NCI-H2227 (cell line): ENCODE data around the gene NEK2.

Experiments
- DNase-seq: peaks from one replicate; lab custom pipeline; 2025; ENCODE audit not compliant: unreplicated experiment; lab: John Stamatoyannopoulos, UW

Gene NEK2

DNA sequence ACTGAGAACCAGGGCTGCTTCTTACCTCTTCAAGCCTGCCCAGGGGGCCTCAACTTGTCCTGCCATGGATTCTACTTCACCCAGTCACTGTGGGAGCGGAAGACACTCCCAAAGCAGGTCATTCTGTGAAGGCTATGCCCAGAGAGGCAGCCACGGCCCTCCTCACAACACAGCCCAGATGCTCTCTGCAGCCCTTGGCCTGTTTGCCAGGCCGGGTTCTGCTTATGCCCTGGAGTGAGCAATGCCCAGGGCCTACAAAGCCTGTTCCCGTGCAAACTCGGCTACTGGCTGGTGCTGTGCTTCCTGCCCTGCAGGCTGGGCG is 62.7 kb downstream of the NEK2 start:
- no peak for DNase-seq
